ENCODE data around the gene PID1.

DNA sequence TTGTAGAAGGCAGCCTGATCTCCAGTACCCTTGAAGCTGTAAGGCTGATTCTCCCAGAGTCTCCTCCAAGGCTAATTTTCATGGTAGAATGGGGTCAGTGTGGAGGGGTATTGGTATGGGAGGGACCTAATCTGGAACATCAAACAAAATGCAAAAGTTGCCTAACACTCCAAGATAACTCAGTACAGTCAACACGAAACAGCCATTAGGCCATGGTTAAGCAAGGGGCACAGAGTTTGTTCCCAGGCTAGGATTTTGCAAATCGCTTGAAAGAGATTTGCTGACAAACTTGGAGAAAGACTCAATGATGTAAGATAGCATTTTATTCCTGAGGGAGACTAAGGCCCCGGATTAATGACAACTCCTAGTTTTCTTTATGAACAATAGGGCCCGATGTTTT lies 5.4 kb downstream of the PID1 start:
- TF ChIP-seq CTCF (IDR thresholded peaks at IDR 0.05) (no peak), POLR2A (IDR thresholded peaks at IDR 0.05) (no peak)

Measured in lower leg skin (tissue), 3 donors.